Suppressor macrophage (primary cell): Measurements from ENCODE around the gene PLD4.

ENCODE experiments used
- DNase-seq, 4 experiments: peaks; one replicate each; pipeline ENCODE4 v3.0.0-alpha.2; 2020 to 2022

PLD4 gene

GRCh38 chr14:104929268-104930230, 4.9 kb downstream of the PLD4 start:
- no peak for DNase-seq

GRCh38 chr14:104930526-104931303, 6.0 kb downstream of the PLD4 start:
- DNase-seq, result no peak

GRCh38 chr14:104931304-104931770, 6.7 kb downstream of the PLD4 start:
- DNase-seq, result no peak

- no peak for DNase-seq
Measured at GRCh38 chr14:104931771-104932675, 7.3 kb downstream of the PLD4 start.

GRCh38 chr14:104932676-104933631, 8.3 kb downstream of the PLD4 start:
- peak; percentile 85 to 95 (median 92) for DNase-seq

- no peak for DNase-seq
Measured at GRCh38 chr14:104933746-104934733, 9.4 kb downstream of the PLD4 start.

- no peak for DNase-seq
Measured at GRCh38 chr14:104935026-104935650, 10.5 kb downstream of the PLD4 start.

GRCh38 chr14:104935955-104936354, 11.3 kb downstream of the PLD4 start:
- no peak for DNase-seq

GRCh38 chr14:104936361-104937155, 11.9 kb downstream of the PLD4 start:
- no peak for DNase-seq

GRCh38 chr14:104937161-104937560, 12.5 kb downstream of the PLD4 start:
- DNase-seq, result no peak

GRCh38 chr14:104937694-104938365, 13.2 kb downstream of the PLD4 start:
- DNase-seq, result no peak

GRCh38 chr14:104938436-104938835, 13.8 kb downstream of the PLD4 start:
- no peak for DNase-seq

- no peak for DNase-seq
Measured at GRCh38 chr14:104938960-104939359, 14.3 kb downstream of the PLD4 start.

- peak; percentile 21 to 41 (median 36) for DNase-seq
Measured at GRCh38 chr14:104939666-104940410, 15.2 kb downstream of the PLD4 start.

- no peak for DNase-seq
Measured at GRCh38 chr14:104940526-104941150, 16.0 kb downstream of the PLD4 start.

- no peak for DNase-seq
Measured at GRCh38 chr14:104941508-104942365, 17.1 kb downstream of the PLD4 start.
